NCI-H748 (cell line): ENCODE measurements around the gene ADSL.
A peak's percentile ranks its signal among the peaks of the same experiment; 100 is the strongest.

ENCODE experiments used
- DNase-seq: peaks from one replicate; lab custom pipeline; 2025; ENCODE audit not compliant: unreplicated experiment; lab: John Stamatoyannopoulos, UW

Gene ADSL

DNA sequence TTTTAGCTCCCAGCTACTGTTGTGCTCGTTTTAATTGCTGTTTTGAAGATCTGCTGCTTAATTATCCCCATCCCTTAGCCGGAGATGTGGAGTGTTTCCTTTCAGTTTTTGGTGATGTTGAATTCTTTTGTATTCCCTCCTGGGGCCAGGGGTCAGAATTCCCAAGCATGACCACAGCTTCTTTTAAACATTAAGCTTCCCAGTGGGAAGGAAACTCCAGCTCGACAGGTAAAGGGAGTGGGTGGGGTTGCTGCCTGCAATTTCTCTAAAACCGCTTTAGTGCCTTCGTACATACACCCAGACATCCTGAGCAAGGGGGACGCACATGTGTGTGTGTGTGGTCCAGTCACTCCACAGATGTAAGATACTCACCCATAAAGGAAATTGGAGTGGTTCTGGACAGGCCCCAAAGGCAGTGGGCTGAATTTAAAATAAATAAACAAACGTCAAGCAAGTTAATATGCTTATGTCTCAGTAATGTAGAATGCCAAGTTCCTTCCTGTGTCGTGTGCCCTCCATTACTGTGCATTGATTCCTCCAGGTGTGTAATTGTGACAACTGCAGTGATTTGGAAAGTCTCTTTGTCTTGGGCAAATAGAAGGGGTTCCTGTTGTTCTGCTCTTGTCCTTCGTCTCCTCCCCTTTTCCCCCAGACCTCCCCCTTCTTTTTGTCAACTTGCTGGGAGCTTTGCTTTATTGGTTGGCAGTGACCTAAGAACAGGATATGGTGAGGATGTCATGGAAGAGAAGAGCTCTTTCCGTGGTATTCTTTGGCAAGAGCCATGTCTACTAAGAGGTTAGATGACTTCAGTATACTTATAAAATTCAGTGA, 19.2 kb upstream of the ADSL start:
- DNase-seq = peak; percentile 0

DNA sequence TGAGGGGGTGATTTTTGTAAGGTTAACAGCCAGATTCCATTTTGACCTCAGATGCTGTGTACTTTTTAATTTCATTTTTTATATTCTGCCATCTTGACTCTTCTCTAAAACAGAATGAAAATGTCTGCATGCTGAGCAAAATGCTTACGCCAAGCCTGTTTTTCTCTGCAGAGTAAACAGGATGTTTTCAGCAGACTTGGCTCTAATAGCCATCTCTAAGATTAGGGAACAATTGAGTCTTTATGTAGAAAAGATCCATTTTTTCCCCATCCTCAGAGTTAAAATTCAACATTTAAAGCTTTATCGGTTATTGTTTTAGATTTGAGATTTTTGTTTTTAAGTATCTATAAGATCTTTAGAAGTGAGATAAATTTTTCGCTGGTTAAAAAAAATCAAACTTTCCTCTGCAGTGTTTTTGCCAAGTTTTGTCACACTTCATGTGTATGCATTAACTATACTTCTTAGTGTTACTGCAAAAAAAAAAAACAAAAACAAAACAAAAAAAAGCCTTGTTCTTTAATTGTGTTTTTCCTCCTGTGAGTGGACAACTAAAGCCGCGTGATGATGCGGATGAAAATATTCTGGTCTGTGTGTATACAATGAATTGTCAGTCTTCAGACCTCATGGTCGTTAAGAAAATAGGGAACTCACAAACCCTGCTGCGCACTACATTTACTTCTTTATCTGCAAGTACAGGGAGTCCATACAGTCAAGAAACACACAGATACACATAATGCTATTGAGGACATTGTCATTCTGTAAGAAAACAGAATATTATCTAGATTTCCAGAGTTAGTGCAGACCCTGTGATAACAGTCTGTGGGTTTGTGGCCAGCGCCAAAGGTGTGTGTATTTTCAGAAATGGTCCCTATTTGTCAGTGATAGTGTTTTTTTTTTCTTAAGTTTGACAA, 17.5 kb upstream of the ADSL start:
- no peak for DNase-seq

DNA sequence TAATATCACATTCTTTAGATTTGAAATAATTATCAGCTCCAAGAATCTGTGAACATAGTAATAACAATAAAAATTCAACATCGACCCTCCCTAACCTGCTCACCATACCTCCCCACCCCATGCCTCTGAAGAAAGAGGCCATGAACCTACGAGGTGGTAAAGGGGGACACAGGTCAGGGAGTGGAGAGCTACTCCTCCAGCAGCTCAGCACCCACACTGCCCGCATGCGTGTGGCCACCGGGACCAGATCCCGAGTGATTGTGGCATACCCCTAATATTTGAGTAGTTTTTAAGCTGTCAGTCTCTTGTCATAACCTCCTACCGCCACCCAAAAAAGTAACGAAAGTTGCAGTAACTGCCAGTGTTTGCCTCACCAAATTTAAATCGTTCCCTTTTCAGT, 16.8 kb upstream of the ADSL start:
- DNase-seq = no peak

DNA sequence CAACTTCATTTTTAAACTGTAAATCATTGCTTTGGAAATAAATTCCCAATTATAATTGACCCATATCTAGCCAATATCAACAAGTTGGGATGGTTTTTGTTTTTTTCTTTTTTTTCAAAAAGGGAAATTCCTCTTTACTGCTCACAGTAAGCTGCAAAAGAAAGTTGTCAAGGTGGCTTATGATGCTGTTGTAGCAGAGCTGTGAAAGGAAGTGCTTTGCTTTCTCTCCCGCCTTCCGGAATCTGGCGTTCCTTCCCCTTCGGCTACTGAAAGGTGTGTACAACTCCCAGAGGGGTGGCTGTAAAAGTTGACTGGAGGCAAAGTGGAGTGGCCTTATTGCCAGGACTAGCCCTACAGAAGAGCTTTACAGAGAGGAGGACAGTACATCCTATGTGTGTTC, 16.2 kb upstream of the ADSL start:
- no peak for DNase-seq

DNA sequence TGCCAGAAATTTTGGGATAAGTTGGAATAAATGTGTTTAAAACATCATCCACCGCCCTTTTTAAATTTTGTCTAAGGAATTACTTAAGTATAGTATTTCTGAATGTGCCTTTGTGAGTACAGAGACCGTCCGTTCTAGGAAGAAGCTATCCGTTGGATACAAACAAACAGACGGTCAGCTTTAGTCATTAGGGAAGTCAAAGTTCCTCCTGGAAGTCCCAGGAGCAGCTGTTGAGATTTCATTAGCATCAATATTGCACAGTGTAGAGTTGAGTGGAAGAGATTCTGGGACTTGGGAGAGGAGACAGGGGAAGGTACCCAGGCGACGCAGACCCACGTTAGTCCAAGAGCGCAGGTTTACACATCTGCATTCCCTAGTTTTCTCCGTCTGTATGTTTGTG, 15.7 kb upstream of the ADSL start:
- no peak for DNase-seq

DNA sequence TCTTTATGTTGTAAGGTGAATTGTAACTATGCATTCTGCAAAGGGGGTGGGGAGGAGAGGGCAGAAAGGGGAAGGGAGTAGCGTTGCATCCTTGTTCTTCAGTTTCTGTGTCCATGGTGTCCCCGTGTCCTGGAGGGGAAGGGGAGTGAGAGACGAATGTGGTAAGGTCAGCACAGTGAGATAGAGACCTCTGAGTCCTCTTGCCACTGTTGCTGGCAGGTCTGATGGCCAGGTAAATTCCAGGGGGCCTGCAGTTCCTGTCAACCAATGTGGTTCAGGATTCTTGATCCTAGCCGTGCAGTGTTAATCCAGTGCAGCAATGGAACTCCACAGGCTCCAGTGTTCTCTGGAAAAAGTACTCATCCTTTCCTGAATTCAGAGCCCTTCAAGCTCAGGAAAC, 14.6 kb upstream of the ADSL start:
- DNase-seq = no peak

DNA sequence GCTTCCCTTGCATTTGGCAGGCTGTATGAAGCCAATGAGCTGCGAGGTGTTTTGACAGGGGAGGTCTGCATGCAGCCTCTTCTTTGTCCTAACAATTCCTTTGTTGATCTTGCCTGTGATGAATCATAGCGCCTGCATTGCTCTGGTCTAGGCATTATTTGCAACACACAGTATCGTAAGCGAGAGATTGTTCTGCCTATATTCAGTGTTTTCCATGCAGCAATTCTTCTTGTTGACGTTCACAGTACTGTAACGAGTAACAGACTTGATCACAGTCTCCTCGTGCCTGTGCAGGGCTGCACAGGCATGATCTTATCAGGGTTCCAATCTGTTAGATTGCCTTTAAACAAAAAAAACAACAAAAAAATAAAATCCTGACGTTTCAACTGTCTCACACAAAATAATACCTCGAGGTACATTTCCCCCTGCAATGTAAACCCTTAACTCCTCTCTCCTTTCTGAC, 13.9 kb upstream of the ADSL start:
- no peak for DNase-seq

DNA sequence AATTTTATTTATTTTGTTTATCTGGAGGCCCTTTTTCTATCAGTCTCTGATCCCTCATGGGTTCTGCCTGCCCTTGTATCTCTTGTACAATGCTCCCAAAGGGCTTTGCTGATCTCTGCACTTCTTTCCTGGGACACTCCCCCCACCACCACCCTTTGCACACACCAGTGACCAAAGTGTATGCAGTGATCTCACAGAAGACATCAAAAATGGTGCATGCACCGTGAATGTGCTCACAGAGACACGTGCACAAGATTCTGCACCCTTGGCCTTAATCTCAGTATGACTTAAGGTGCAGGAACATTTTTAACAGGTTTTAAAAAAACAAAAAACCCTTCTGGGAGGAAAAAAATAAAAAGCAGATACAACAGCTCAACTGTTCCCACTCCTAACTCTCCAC, 12.2 kb upstream of the ADSL start:
- no peak for DNase-seq

DNA sequence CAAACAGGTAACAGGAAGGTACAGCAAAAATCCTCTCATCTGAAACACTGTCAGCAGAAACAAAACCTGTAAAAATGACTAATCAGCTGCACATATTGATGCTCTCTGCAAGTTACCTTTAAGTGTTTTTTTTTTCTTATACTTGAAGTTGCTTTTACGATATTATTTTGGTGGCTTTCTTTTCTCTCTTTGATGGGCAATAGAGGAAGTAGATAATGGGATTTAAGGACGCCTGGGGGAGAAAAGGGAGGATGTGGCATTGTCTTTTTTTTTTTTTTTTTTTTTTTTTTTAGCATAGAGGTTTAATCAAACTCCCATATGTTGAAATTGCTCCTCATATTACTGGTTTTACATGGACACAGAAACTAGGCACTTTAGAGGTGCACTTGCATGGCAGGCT, 11.4 kb upstream of the ADSL start:
- DNase-seq = no peak

DNA sequence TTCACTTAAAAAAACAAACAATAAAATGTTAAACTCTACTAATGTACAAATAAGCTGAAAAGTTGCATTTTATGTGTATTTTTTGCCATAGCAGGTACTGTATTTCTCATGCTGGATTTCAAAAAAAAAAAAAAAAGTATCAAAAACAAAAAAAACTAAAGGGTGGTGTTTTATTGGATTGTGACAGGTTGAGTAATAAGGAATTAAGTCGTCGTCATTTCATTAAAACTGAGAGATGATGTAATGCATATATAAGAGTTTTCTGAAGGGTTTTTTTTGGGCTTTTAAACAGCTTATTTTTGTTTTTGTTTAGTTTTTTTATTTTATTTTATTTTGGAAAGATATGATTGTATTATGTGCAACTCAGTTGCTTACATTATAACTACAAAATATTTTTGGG, 10.9 kb upstream of the ADSL start:
- DNase-seq = no peak

DNA sequence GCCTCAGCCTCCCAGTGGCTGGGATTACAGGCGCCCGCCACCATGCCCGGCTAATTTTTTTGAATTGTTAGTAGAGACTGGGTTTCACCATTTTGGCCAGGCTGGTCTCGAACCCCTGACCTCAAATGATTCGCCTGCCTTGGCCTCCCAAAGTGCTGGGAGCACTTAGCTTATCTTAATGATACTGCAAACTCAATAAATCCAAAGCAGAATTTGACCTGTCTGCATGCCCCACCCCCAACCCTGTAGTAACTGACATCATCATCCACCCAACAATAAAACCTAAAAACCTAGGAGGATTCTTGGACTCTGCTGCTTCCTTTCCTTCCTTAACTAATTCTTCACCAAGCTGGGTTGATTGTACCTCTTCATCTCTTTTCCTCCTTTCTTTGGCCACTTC, 6.3 kb upstream of the ADSL start:
- no peak for DNase-seq

DNA sequence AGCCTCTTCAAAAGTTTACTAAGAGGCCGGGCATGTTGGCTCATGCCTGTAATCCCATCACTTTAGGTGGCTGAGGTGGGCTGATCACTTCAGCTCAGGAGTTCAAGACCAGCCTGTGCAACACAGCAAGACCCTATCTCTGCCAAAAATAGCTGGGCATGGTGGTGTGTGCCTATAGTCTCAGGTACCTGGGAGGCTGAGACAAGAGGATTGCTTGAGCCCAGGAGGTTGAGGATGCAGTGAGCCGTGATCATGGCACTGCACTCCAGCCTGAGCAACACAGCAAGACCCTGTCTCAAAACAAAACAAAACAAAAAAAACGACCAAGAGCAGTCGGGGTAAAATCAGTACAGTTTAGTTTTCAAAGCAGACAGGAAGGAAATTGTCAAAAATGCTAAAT, 4.7 kb upstream of the ADSL start:
- DNase-seq = no peak

DNA sequence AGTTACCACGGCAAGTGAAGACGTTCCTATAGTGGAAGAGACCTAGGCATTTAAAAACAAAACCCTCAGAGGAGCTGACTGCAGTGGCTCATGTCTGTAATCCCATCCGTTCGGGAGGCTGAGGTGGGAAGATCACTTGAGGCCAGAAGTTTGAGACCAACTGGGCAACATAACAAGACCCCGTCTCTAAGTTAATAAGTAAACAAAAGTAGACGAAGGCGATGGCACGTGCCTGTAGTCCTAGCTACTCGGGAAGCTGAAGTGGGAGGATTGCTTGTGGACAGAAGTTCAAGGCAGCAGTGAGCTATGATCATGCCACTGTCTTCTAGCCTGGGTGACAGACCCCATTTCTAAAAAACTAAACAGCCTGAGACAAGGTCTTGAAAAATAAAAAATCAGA, 3.8 kb upstream of the ADSL start:
- no peak for DNase-seq

DNA sequence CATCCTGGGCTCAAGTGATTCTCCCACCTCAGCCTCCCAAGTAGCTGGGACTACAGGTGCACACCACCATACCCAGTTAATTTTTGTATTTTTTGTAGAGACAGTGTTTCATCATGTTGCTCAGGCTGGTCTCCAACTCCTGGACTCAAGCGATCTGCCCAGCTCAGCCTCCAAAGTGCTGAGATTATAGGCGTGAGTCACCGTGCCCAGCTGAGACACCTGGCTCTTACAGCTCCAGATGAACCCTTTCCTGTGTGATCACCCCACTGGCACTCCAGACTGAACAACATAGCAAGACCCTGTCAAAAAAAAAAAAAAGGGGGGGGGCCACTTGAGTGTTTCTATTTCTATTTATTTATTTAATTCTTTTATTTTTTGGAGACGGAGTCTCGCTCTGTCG, 1.0 kb upstream of the ADSL start:
- peak; percentile 3 for DNase-seq

DNA sequence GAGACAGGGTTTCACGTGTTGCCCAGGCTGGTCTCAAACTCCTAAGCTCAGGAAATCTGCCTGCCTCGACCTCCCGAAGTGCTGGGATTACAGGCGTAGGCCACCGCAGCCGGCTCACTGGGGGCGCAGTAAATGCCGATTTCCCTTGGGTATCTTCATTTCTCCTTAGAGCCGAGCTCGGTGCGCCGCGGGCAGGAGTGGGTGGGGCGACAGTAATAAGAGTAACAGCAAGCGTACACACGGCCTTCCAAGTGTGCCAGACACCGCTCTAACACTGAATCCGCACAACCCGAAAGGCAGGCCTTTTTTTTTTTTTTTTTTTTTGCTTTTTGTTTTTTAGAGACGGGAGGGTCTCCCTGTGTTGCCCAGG, 500 bp upstream of the ADSL start:
- peak; percentile 55 for DNase-seq

DNA sequence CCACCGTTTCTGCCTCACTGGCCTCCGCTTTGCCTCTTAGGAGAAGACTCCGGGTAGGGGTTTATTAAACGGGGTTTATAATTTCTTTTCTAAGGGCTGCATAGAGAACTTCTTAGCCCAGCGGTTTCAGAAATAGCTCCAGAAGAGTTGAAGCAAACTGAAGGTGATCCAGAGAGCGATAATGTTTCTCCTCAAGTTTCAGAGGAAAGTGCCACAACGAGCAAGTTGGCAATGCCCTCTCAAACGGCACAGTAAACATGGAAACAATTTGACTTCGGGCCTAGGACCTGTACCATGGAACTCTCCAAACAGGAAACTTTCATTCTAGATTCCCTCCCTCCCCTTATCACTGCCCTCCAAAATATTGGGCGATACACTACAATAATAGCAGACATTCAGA, 1.0 kb downstream of the ADSL start:
- no peak for DNase-seq

DNA sequence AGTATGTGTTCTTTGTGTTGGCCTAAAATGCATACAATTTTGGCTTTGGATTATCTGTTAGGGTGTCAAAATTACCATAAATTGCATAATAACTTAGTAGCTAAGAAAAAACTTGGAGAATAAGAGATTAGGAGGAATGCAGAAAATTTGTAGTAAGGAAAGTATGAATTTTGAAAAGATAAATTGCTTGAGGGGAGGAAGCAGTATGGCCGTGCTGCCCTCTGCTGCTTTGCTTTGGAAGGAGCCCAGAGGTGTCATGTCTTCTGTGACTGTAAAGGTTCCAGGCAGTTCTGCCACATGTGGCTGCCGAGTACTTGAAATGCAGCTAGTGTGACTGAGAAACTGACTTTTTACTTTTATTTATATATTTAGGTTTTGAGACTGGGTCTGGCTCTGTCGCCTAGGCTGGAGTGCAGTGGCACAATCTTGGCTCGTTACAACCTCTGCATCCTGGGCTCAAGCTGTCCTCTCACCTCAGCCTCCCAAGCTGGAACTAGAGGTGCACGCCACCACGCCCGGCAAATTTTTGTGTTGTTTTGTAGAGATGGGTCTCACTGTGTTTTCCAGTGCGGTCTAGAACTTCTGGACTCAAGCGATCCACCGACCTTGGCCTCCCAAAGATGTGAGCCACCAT, 1.8 kb downstream of the ADSL start:
- peak; percentile 4 for DNase-seq

DNA sequence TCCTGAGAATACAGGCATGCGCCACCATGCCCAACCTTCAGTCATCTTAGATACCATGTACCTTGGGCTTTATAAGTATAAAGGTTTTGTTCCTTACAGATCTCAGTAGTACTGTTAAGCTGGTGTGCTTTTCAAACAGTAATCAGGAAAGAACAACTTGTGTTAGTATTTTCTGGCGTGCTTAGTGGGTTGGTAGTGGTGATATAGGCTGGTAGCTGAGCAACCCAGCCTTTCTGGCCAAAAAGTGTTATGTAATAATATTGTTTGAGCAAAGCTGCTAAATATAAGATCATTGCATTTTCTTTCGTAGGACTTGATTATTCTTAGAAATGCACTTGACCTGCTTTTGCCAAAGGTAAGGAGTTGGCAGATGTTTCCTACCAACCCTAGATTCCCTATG, 6.5 kb downstream of the ADSL start:
- no peak for DNase-seq

DNA sequence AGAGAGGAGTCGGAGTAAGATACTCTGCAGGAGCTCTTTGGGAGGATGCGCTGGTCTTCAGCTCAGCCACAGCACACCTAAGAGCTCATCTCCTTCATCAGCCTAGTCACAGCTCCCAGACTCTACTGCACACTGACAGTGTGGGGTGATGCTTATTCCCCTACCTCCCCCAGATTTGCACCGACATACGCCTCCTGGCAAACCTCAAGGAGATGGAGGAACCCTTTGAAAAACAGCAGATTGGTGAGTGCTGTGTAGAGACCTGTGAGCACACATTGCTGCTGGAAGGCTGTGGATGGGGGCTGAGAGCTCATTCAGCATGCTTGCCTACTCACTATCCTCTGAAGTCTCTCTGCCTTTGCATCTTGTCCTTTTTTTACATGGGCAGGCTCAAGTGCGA, 14.8 kb downstream of the ADSL start:
- no peak for DNase-seq

DNA sequence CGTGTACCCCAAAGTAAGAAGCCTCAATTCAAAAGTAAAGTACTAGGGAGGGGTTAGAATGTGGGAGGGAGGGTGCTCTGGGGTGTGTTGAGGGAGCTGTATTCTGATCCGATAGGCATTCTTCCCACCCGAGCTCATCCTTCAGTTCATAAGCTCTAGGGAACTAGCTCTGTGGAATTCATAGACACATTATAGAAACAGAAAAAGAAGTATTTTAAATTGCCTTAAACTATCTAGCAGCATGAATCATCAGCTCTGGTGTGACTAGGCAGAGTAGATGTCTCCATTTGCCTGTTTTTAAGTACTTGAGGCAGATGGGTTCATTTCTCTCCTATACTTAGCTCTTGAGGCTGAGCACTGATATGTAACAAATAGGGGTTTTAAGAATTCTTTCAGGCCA, 16.8 kb downstream of the ADSL start:
- DNase-seq = no peak

DNA sequence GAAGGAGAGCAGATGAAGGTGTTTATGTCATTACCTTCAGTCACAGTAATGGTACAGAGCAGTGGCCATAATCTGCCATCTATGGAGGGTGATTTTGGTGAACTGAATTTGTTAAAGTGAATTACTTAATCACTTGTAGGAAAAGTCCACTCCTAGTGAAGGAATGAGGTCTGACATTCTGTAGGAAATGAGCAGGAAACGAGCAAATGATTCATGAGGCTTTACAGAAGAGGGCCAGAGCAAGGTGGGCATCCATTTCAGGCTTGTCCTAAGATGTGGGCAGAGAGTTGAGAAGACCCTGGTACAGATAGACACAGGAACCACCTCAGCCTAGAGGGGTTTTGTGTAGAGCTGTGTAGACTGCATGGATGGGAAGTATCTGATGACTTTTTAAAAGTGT, 18.1 kb downstream of the ADSL start:
- no peak for DNase-seq

DNA sequence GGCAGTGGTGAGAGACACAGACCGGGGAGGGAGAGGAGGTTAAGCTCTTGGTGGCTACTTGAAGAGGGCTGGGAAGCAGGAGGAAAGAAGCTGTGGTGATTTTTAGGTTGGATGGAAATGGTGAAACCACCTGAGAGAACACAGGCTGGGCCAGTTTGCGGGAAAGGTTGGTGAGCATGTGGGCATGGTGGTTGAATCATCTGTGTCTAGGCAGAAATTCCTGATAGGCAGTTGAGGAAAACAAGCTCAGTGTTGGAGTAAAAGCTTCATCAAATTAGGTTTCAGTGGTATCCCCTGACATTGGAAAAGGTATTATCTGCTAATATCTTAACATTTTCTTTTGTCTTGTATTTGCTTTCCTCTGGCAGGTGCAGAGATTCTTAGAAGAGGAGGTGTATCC, 19.8 kb downstream of the ADSL start:
- no peak for DNase-seq
